Liver (tissue), 9 donors: ENCODE measurements around the gene FGD6. TPM values are rescaled to one million over a fixed set of nuclear protein-coding genes. Genes with fewer than 3 reads are reported as not detected.

ENCODE experiments used
- DNase-seq: peaks from one replicate; pipeline ENCODE4 v3.0.0-alpha.2; 2017; ENCODE audit warnings: low spot score
- H3K27ac ChIP-seq, 2 donors: one replicate each; pipeline ENCODE4 v1.7.0; 2013; ENCODE audit warnings: inconsistent platforms in 2 of 2, low read length in 2 of 2, control low read depth in 1 of 2, low read depth in 1 of 2, mild to moderate bottlenecking in 1 of 2
- H3K27me3 ChIP-seq, 4 donors: one replicate each; pipeline versions ENCODE4 v1.6.1 to v1.7.0; 2013; ENCODE audit warnings: low read length in 3 of 4, inconsistent platforms in 1 of 4, mild to moderate bottlenecking in 1 of 4, moderate library complexity in 1 of 4; ENCODE audit not compliant: control insufficient read depth in 4 of 4, insufficient read depth in 4 of 4
- H3K36me3 ChIP-seq, 4 donors: one replicate each; pipeline versions ENCODE4 v1.6.1 to v1.7.0; 2013; ENCODE audit warnings: low read length in 3 of 4, mild to moderate bottlenecking in 3 of 4, low read depth in 1 of 4, moderate library complexity in 1 of 4; ENCODE audit not compliant: control insufficient read depth in 4 of 4, insufficient read depth in 3 of 4
- H3K4me1 ChIP-seq, 4 donors: one replicate each; pipeline versions ENCODE4 v1.6.1 to v1.7.0; 2013; ENCODE audit warnings: low read length in 3 of 4, mild to moderate bottlenecking in 3 of 4, moderate library complexity in 1 of 4; ENCODE audit not compliant: control insufficient read depth in 4 of 4, insufficient read depth in 4 of 4
- H3K4me3 ChIP-seq, 3 donors: one replicate each; pipeline versions ENCODE4 v1.6.1 to v1.7.0; 2013; ENCODE audit warnings: low read length in 3 of 3, control low read depth in 1 of 3, low read depth in 1 of 3, mild to moderate bottlenecking in 1 of 3
- H3K9ac ChIP-seq, 2 donors: one replicate each; pipeline ENCODE4 v1.7.0; 2013; ENCODE audit warnings: low read length in 2 of 2, mild to moderate bottlenecking in 2 of 2, moderate library complexity in 2 of 2, control low read depth in 1 of 2, low read depth in 1 of 2
- H3K9me3 ChIP-seq, 4 donors: one replicate each; pipeline versions ENCODE4 v1.6.1 to v1.7.0; 2013; ENCODE audit warnings: low read length in 3 of 4; ENCODE audit not compliant: control insufficient read depth in 4 of 4
- ATF3 ChIP-seq: IDR thresholded peaks from 2 replicates; pipeline ENCODE4 v1.6.1; 2016; ENCODE audit warnings: antibody characterized with exemption
- CTCF ChIP-seq: fragments of 150-350 bp; IDR thresholded peaks from 2 replicates; pipeline ENCODE4 v1.5.1; 2017; ENCODE audit warnings: improper control_type of control experiment, low read depth, low read length; ENCODE audit not compliant: missing input control
- EGR1 ChIP-seq, 2 donors: IDR thresholded peaks; 2 replicates each; pipeline ENCODE4 v1.6.1; 2016 to 2018; ENCODE audit warnings: antibody characterized with exemption in 2 of 2, low read depth in 2 of 2
- FOXA1 ChIP-seq: IDR thresholded peaks from 2 replicates; pipeline ENCODE4 v1.6.1; 2016; ENCODE audit warnings: antibody characterized with exemption
- FOXA2 ChIP-seq: IDR thresholded peaks from 2 replicates; pipeline ENCODE4 v1.6.1; 2016; ENCODE audit warnings: antibody characterized with exemption
- GABPA ChIP-seq, 2 donors: IDR thresholded peaks in 1 of 2; conservative IDR thresholded peaks in 1 of 2; 2 replicates each; pipeline ENCODE4 v1.6.1; 2016; ENCODE audit warnings: antibody characterized with exemption in 2 of 2, mild to moderate bottlenecking in 1 of 2, moderate library complexity in 1 of 2
- HNF4A ChIP-seq, 2 donors: conservative IDR thresholded peaks; 2 replicates each; pipeline ENCODE4 v1.6.1; 2016; ENCODE audit warnings: antibody characterized with exemption in 2 of 2, mild to moderate bottlenecking in 2 of 2
- HNF4G ChIP-seq: IDR thresholded peaks from 2 replicates; pipeline ENCODE4 v1.6.1; 2016; ENCODE audit warnings: antibody characterized with exemption
- JUND ChIP-seq, 2 donors: IDR thresholded peaks; 2 replicates each; pipeline ENCODE4 v1.6.1; 2016; ENCODE audit warnings: antibody characterized with exemption in 2 of 2
- MAX ChIP-seq: IDR thresholded peaks from 2 replicates; pipeline ENCODE4 v1.6.1; 2016; ENCODE audit warnings: antibody characterized with exemption
- NR2F2 ChIP-seq: IDR thresholded peaks from 2 replicates; pipeline ENCODE4 v1.6.1; 2016; ENCODE audit warnings: antibody characterized with exemption
- RAD21 ChIP-seq, 2 donors: IDR thresholded peaks; 2 replicates each; pipeline ENCODE4 v1.6.1; 2016; ENCODE audit warnings: antibody characterized with exemption in 2 of 2, mild to moderate bottlenecking in 2 of 2
- REST ChIP-seq: IDR thresholded peaks from 2 replicates; pipeline ENCODE4 v1.6.1; 2016; ENCODE audit warnings: antibody characterized with exemption, mild to moderate bottlenecking
- RXRA ChIP-seq, 2 donors: IDR thresholded peaks; 2 replicates each; pipeline ENCODE4 v1.6.1; 2017 to 2018; ENCODE audit warnings: antibody characterized with exemption in 2 of 2, mild to moderate bottlenecking in 1 of 2
- SP1 ChIP-seq: IDR thresholded peaks from 2 replicates; pipeline ENCODE4 v1.6.1; 2018; ENCODE audit warnings: antibody characterized with exemption, mild to moderate bottlenecking
- TAF1 ChIP-seq: conservative IDR thresholded peaks from 2 replicates; pipeline ENCODE4 v1.6.1; 2016; ENCODE audit warnings: antibody characterized with exemption, mild to moderate bottlenecking
- YY1 ChIP-seq: IDR thresholded peaks from 2 replicates; pipeline ENCODE4 v1.6.1; 2016; ENCODE audit warnings: antibody characterized with exemption, mild to moderate bottlenecking
- ZBTB33 ChIP-seq: IDR thresholded peaks from 2 replicates; pipeline ENCODE4 v1.6.1; 2016; ENCODE audit warnings: antibody characterized with exemption
- WGBS: extraction: QIAGEN DNeasy Blood & Tissue Kit; methylation state at CpG from one replicate; pipeline ENCODE4 v1.1.7; 2013; 5-methylcytosine and 5-hydroxymethylcytosine counted together
- polyA plus RNA-seq, 2 donors: library from polyadenylated mRNA; stranded (reverse) in 1 of 2; unstranded in 1 of 2; fragments of 200-250 nt in 1 of 2; fragments of >200 nt in 1 of 2; fragmentation: Nextera tagmentation in 1 of 2; extraction: Ambion mirVana in 1 of 2; gene quantifications; one replicate each; pipeline versions ENCODE4 v1.2.1 to v1.2.3, GENCODE V29; 2013 to 2015
- total RNA-seq, 2 donors: library from RNA; depleted of rRNA; stranded (reverse); fragments of >200 nt; gene quantifications; one replicate each; pipeline ENCODE4 v1.2.3, GENCODE V29; 2014
- donor health status: healthy.
- donor health status: healthy.
- donor health status: healthy.
- donor health status: healthy.
- donor health status: healthy.

FGD6 gene
- total and polyA plus RNA-seq, 4 donors = 0.54 to 6.9 (median 2.4) TPM

- Histone ChIP-seq H3K4me1 (peaks cover 2 to 12% (median 2%) of the 10 kb centered on the region in 4 donors), H3K36me3 (peaks cover 0 to 2% (median 0%) of the 10 kb centered on the region in 4 donors), H3K9ac (no peak overlapping the region), H3K9me3 (no peaks in the 10 kb centered on the region), H3K27ac (no peak overlapping the region), H3K27me3 (no peaks in the 10 kb centered on the region), H3K4me3 (no peak overlapping the region)
- TF ChIP-seq NR2F2 (peak; percentile 96), RXRA (IDR thresholded peaks at IDR 0.05) (peak; percentile 25 to 37), HNF4A (conservative IDR thresholded peaks at IDR 0.05) (no peak), SP1 (peak; percentile 49), JUND (IDR thresholded peaks at IDR 0.05) (no peak)
- 42% methylated on average over 4 of the region's 4 CpGs for WGBS
- DNase-seq = no peak
These were observed 133.3 kb downstream of the FGD6 start for GRCh38 chr12:95083938-95084337.

- H3K27me3 ChIP-seq = no peaks in the 10 kb centered on the region
- H3K9ac ChIP-seq = no peak overlapping the region
- H3K36me3 ChIP-seq = no peaks in the 10 kb centered on the region
- H3K27ac ChIP-seq = no peak overlapping the region
- TF ChIP-seq TAF1 (no peak), FOXA2 (no peak), REST (no peak), EGR1 (IDR thresholded peaks at IDR 0.05; ENCODE audit: low read depth in 2 of 2) (no peak), RXRA (IDR thresholded peaks at IDR 0.05) (no peak), MAX (no peak), FOXA1 (no peak), HNF4G (no peak), RAD21 (IDR thresholded peaks at IDR 0.05) (no peak), JUND (IDR thresholded peaks at IDR 0.05) (no peak), GABPA (IDR thresholded peaks at IDR 0.05 in 1 of 2, conservative IDR thresholded peaks at IDR 0.05 in 1 of 2) (no peak), SP1 (no peak), YY1 (no peak), ATF3 (no peak), ZBTB33 (no peak), CTCF (no peak), HNF4A (conservative IDR thresholded peaks at IDR 0.05) (no peak)
- H3K9me3 ChIP-seq = no peaks in the 10 kb centered on the region
- no peak for DNase-seq
- peaks cover 2 to 12% (median 2%) of the 10 kb centered on the region in 4 donors for H3K4me1 ChIP-seq
- H3K4me3 ChIP-seq = no peak overlapping the region
These were observed 133.8 kb downstream of the FGD6 start for GRCh38 chr12:95083471-95083870.
